MM.1S (cell line): ENCODE data around the gene HIF1A.

Experiments used
- EZH2 ChIP-seq: fragments of 300-600 bp; sonication (generic); optimal IDR thresholded peaks from 2 replicates; pipeline ENCODE3; 2017; ENCODE audit warnings: low read depth, mild to moderate bottlenecking, antibody characterized with exemption, low read length, mixed read lengths
- EZH2phosphoT487 ChIP-seq: fragments of 300-600 bp; sonication (generic); IDR thresholded peaks from 2 replicates; pipeline ENCODE4 v1.6.1; 2018; ENCODE audit warnings: antibody characterized with exemption, low read length
- TF ChIP-seq, protein P1 (sequence below): fragments of 300-600 bp; sonication (generic); IDR thresholded peaks from 2 replicates; pipeline ENCODE4 v1.5.1; 2016; ENCODE audit warnings: antibody characterized with exemption, low read length, mixed read lengths

- TF ChIP-seq, protein P1, sequence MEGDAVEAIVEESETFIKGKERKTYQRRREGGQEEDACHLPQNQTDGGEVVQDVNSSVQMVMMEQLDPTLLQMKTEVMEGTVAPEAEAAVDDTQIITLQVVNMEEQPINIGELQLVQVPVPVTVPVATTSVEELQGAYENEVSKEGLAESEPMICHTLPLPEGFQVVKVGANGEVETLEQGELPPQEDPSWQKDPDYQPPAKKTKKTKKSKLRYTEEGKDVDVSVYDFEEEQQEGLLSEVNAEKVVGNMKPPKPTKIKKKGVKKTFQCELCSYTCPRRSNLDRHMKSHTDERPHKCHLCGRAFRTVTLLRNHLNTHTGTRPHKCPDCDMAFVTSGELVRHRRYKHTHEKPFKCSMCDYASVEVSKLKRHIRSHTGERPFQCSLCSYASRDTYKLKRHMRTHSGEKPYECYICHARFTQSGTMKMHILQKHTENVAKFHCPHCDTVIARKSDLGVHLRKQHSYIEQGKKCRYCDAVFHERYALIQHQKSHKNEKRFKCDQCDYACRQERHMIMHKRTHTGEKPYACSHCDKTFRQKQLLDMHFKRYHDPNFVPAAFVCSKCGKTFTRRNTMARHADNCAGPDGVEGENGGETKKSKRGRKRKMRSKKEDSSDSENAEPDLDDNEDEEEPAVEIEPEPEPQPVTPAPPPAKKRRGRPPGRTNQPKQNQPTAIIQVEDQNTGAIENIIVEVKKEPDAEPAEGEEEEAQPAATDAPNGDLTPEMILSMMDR, result no peak
- no peak for TF ChIP-seq EZH2
- no peak for TF ChIP-seq EZH2phosphoT487
These were observed 79.5 kb downstream of the HIF1A start for GRCh38 chr14:61774861-61775260.
